OCI-LY1 (cell line): ENCODE measurements around the gene SYCP3.
A peak's percentile ranks its signal among the peaks of the same experiment; 100 is the strongest.

Experiments
- H2AFZ ChIP-seq: fragments of 200-600 bp; sonication (generic), shearing (Covaris generic); 2 replicates; pipeline ENCODE4 v1.6.0; 2014; ENCODE audit warnings: antibody characterized with exemption, mild to moderate bottlenecking, low read length
- H3F3A ChIP-seq: fragments of 200-600 bp; sonication (generic), shearing (Covaris generic); 2 replicates; pipeline ENCODE4 v1.6.0; 2014; ENCODE audit warnings: mild to moderate bottlenecking, antibody characterized with exemption, low read length, moderate library complexity; ENCODE audit not compliant: insufficient read depth
- H3K27ac ChIP-seq: fragments of 200-600 bp; sonication (generic); 2 replicates; pipeline ENCODE4 v1.5.1; 2014; ENCODE audit warnings: low read length, mixed run types, mild to moderate bottlenecking, low read depth; ENCODE audit not compliant: poor library complexity, severe bottlenecking
- H3K27me3 ChIP-seq: fragments of 200-600 bp; sonication (generic); 2 replicates; pipeline ENCODE4 v1.6.0; 2014; ENCODE audit warnings: antibody characterized with exemption, mild to moderate bottlenecking, low read length, moderate library complexity; ENCODE audit not compliant: insufficient read depth
- H3K36me3 ChIP-seq: fragments of 200-600 bp; sonication (generic); 2 replicates; pipeline ENCODE4 v1.6.1; 2014; ENCODE audit warnings: mild to moderate bottlenecking, antibody characterized with exemption, low read length, moderate library complexity, mixed read lengths; ENCODE audit not compliant: insufficient read depth
- H3K4me1 ChIP-seq: fragments of 200-600 bp; sonication (generic); 2 replicates; pipeline ENCODE4 v1.5.1; 2014; ENCODE audit warnings: mild to moderate bottlenecking, low read length, moderate library complexity; ENCODE audit not compliant: insufficient read depth, severe bottlenecking
- H3K4me2 ChIP-seq: fragments of 200-600 bp; sonication (generic), shearing (Covaris generic); 2 replicates; pipeline ENCODE4 v1.6.1; 2014; ENCODE audit warnings: low read length
- H3K4me3 ChIP-seq: fragments of 200-600 bp; sonication (generic); 2 replicates; pipeline ENCODE4 v1.5.1; 2014; ENCODE audit warnings: low read length, low read depth, mild to moderate bottlenecking, mixed read lengths; ENCODE audit not compliant: poor library complexity, severe bottlenecking
- H3K79me2 ChIP-seq: fragments of 200-600 bp; shearing (Covaris generic); 2 replicates; pipeline ENCODE4 v1.6.1; 2016; ENCODE audit warnings: mixed run types, low read length, mixed read lengths; ENCODE audit not compliant: insufficient read depth
- H3K9ac ChIP-seq: fragments of 200-600 bp; sonication (generic), shearing (Covaris generic); 2 replicates; pipeline ENCODE4 v1.6.1; 2014; ENCODE audit warnings: mild to moderate bottlenecking, low read length, mixed read lengths
- H3K9me2 ChIP-seq: fragments of 200-600 bp; sonication (generic), shearing (Covaris generic); 2 replicates; pipeline ENCODE4 v1.6.1; 2014; ENCODE audit warnings: low read depth, mild to moderate bottlenecking, low read length, mixed read lengths
- H3K9me3 ChIP-seq: fragments of 200-600 bp; shearing (Covaris generic); 2 replicates; pipeline ENCODE4 v1.6.1; 2014; ENCODE audit warnings: low read length, mixed read lengths
- H4K20me1 ChIP-seq: fragments of 200-600 bp; sonication (generic), shearing (Covaris generic); 2 replicates; pipeline ENCODE4 v1.6.0; 2016; ENCODE audit warnings: mild to moderate bottlenecking, low read length; ENCODE audit not compliant: insufficient read depth
- EZH2 ChIP-seq: fragments of 200-600 bp; sonication (generic), shearing (Covaris generic); IDR thresholded peaks from 2 replicates; pipeline ENCODE4 v1.8.0; 2017; ENCODE audit warnings: borderline replicate concordance, mixed run types, mild to moderate bottlenecking, antibody characterized with exemption, low read length, moderate library complexity, mixed read lengths
- TF ChIP-seq, protein P1 (sequence below): fragments of 200-600 bp; sonication (generic), shearing (Covaris generic); IDR thresholded peaks from 2 replicates; pipeline ENCODE4 v1.5.1; 2017; ENCODE audit warnings: mild to moderate bottlenecking, antibody characterized with exemption, low read length, moderate library complexity, mixed read lengths

The SYCP3 gene

DNA sequence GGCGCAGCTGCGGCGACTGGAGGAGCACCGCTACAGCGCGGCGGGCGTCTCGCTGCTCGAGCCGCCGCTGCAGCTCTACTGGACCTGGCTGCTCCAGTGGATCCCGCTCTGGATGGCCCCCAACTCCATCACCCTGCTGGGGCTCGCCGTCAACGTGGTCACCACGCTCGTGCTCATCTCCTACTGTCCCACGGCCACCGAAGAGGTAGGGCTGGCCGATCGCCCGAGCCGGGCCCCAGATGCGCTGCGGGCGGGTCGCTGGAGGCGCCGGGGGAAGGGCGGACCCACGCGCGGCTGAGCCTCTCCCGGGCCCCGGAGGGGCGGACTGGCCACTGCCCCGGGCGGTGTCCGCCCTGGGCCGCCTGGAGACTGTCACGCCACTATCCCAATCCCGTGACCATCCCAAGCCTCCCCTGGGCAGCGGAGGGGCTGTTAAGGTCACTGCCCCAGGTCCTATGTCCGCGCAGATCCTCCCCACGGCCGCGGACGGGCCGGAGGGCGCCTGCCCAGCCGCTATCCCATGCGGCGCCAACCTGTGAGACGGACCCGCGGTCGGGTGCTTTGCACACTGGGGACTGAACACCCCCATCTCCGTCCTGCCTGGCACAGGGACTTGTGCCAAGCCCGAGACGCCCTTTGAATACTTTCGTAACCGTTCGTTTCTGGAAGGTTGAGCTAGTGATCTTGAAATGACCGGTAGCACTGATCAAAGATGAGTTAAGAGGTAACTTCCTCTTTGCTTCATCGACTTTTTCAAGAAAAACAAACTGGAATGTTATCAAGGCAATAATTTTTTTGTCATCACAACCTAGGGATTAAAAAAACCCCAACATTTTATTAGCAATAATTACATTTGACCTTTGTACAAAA is 41.1 kb downstream of the SYCP3 start:
- H3K27ac ChIP-seq, result peak overlapping the region; percentile 87
- no peaks in the 10 kb centered on the region for H4K20me1 ChIP-seq
- peak overlapping the region; percentile 89 for H3K4me3 ChIP-seq
- no peaks in the 10 kb centered on the region for H3K9me2 ChIP-seq
- H2AFZ ChIP-seq, result no peak overlapping the region
- H3K4me2 ChIP-seq, result peak overlapping the region; percentile 87
- 0 out of 2 replicates have a peak, but pooled peaks cover 3% of the 10 kb centered on the region for H3K9me3 ChIP-seq
- peaks cover 49% of the 10 kb centered on the region for H3K79me2 ChIP-seq
- peak overlapping the region; percentile 88 for H3K9ac ChIP-seq
- H3K4me1 ChIP-seq, result peaks cover 51% of the 10 kb centered on the region
- H3K27me3 ChIP-seq, result no peaks in the 10 kb centered on the region
- peaks cover 4% of the 10 kb centered on the region; the same call in 1 of the 2 replicates for H3K36me3 ChIP-seq
- TF ChIP-seq, protein P1, sequence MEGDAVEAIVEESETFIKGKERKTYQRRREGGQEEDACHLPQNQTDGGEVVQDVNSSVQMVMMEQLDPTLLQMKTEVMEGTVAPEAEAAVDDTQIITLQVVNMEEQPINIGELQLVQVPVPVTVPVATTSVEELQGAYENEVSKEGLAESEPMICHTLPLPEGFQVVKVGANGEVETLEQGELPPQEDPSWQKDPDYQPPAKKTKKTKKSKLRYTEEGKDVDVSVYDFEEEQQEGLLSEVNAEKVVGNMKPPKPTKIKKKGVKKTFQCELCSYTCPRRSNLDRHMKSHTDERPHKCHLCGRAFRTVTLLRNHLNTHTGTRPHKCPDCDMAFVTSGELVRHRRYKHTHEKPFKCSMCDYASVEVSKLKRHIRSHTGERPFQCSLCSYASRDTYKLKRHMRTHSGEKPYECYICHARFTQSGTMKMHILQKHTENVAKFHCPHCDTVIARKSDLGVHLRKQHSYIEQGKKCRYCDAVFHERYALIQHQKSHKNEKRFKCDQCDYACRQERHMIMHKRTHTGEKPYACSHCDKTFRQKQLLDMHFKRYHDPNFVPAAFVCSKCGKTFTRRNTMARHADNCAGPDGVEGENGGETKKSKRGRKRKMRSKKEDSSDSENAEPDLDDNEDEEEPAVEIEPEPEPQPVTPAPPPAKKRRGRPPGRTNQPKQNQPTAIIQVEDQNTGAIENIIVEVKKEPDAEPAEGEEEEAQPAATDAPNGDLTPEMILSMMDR, result no peak
- TF ChIP-seq EZH2, result no peak
- H3F3A ChIP-seq, result no peaks in the 10 kb centered on the region

DNA sequence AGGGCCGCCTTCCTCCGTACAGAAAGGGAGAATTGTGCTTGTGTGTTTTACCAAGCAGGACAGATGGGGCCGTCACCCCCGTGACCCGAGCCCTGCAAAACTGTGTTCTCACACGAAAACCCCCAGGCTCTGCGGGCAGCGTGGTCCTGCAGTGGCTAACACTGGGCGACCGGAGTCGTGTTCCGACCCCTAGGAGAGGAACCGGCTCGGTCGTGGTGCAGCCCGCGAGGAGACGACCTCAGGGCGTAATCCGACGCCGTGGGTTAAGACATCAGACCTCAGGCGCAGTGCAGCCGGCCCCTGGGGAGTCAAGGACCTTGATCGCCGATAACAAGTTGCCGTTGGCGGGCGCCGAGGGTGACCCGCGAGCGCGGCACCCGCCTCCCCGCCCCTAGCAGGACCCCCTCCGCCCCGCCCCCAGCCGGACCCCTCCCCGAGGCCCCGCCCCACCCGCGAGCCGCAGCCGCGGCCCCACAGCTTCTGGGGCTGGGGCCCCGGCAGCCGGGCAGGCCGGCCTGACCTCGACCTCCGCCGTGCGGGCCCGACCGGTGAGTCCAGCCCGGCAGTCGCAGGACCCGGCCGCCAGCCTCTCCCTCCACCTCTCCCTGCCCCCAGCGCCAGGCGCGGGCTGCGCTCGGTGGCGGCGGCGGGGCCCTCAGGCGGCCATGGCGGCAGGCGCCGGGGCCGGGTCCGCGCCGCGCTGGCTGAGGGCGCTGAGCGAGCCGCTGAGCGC is 41.9 kb downstream of the SYCP3 start, which contains the start of gene CHPT1:
TSS of gene CHPT1 (plus strand) at position 444 of the 733 bp plus-strand sequence. CDS start at position 666, 222 bp downstream.
- Histone ChIP-seq H3K4me3 (peak within 1 kb of the TSS; percentile 89), H3K9me2 (no peaks in the 10 kb centered on the region), H3K4me2 (peak within 1 kb of the TSS; percentile 87), H3K4me1 (peaks cover 43% of the 10 kb centered on the region), H3K36me3 (peaks cover 4% of the 10 kb centered on the region; the same call in 1 of the 2 replicates), H3K9me3 (0 out of 2 replicates have a peak, but pooled peaks cover 3% of the 10 kb centered on the region), H3K27ac (peak within 1 kb of the TSS; percentile 87), H3K79me2 (peaks cover 41% of the 10 kb centered on the region), H2AFZ (peak within 1 kb of the TSS; percentile 36; the same call in 1 of the 2 replicates), H3F3A (no peaks in the 10 kb centered on the region), H4K20me1 (no peaks in the 10 kb centered on the region), H3K27me3 (no peaks in the 10 kb centered on the region), H3K9ac (peak within 1 kb of the TSS; percentile 88)
- no peak for TF ChIP-seq EZH2
- TF ChIP-seq, protein P1, result no peak

- H3K4me2 ChIP-seq, result peak overlapping the region; percentile 87
- H3K27me3 ChIP-seq, result no peaks in the 10 kb centered on the region
- H3F3A ChIP-seq, result no peaks in the 10 kb centered on the region
- H3K4me3 ChIP-seq, result peak overlapping the region; percentile 89
- H3K9me3 ChIP-seq, result 0 out of 2 replicates have a peak, but pooled peaks cover 3% of the 10 kb centered on the region
- no peaks in the 10 kb centered on the region for H4K20me1 ChIP-seq
- peaks cover 32% of the 10 kb centered on the region for H3K79me2 ChIP-seq
- no peak for TF ChIP-seq EZH2
- peak overlapping the region; percentile 36; the same call in 1 of the 2 replicates for H2AFZ ChIP-seq
- peaks cover 38% of the 10 kb centered on the region for H3K4me1 ChIP-seq
- no peaks in the 10 kb centered on the region for H3K9me2 ChIP-seq
- H3K36me3 ChIP-seq, result peaks cover 4% of the 10 kb centered on the region; the same call in 1 of the 2 replicates
- H3K9ac ChIP-seq, result peak overlapping the region; percentile 88
- H3K27ac ChIP-seq, result peak overlapping the region; percentile 86
Observed at GRCh38 chr12:101696251-101697196, 42.7 kb downstream of the SYCP3 start.
